ENCODE data around the gene JMJD8.

DNA sequence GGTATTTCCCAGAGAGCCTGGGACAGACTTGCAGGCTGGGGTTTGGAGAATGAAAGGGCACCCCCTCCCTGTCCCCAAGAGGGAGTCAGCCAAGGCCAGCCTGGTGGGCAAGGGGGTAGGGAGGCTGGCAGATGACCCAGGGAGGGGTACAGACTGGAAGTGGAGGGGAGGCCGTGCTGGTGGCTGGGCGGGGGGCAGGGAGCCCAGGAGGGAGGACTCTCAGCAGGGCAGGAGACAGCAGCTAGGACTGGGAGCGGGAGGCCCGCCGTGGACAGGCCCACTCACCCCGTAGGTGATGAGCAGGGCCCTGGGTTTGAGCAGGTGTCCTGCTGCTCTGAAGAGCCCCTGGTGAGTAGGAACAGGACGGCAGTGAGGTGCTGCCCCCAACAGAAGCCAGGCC is 49.1 kb downstream of the JMJD8 start:
- TF ChIP-seq, protein P1, sequence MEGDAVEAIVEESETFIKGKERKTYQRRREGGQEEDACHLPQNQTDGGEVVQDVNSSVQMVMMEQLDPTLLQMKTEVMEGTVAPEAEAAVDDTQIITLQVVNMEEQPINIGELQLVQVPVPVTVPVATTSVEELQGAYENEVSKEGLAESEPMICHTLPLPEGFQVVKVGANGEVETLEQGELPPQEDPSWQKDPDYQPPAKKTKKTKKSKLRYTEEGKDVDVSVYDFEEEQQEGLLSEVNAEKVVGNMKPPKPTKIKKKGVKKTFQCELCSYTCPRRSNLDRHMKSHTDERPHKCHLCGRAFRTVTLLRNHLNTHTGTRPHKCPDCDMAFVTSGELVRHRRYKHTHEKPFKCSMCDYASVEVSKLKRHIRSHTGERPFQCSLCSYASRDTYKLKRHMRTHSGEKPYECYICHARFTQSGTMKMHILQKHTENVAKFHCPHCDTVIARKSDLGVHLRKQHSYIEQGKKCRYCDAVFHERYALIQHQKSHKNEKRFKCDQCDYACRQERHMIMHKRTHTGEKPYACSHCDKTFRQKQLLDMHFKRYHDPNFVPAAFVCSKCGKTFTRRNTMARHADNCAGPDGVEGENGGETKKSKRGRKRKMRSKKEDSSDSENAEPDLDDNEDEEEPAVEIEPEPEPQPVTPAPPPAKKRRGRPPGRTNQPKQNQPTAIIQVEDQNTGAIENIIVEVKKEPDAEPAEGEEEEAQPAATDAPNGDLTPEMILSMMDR (IDR thresholded peaks at IDR 0.05; ENCODE audit: insufficient read depth, low read length) = no peak
- TF ChIP-seq POLR2AphosphoS5 (IDR thresholded peaks at IDR 0.05; ENCODE audit: low read depth) (no peak), GABPA (IDR thresholded peaks at IDR 0.05; ENCODE audit: low read depth) (no peak), SPI1 (IDR thresholded peaks at IDR 0.05; ENCODE audit: borderline replicate concordance, low read depth) (no peak)
- TF ChIP-seq, protein P2, sequence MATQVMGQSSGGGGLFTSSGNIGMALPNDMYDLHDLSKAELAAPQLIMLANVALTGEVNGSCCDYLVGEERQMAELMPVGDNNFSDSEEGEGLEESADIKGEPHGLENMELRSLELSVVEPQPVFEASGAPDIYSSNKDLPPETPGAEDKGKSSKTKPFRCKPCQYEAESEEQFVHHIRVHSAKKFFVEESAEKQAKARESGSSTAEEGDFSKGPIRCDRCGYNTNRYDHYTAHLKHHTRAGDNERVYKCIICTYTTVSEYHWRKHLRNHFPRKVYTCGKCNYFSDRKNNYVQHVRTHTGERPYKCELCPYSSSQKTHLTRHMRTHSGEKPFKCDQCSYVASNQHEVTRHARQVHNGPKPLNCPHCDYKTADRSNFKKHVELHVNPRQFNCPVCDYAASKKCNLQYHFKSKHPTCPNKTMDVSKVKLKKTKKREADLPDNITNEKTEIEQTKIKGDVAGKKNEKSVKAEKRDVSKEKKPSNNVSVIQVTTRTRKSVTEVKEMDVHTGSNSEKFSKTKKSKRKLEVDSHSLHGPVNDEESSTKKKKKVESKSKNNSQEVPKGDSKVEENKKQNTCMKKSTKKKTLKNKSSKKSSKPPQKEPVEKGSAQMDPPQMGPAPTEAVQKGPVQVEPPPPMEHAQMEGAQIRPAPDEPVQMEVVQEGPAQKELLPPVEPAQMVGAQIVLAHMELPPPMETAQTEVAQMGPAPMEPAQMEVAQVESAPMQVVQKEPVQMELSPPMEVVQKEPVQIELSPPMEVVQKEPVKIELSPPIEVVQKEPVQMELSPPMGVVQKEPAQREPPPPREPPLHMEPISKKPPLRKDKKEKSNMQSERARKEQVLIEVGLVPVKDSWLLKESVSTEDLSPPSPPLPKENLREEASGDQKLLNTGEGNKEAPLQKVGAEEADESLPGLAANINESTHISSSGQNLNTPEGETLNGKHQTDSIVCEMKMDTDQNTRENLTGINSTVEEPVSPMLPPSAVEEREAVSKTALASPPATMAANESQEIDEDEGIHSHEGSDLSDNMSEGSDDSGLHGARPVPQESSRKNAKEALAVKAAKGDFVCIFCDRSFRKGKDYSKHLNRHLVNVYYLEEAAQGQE (IDR thresholded peaks at IDR 0.05; ENCODE audit: insufficient replicate concordance, low read depth) = no peak
